SU-DHL-6 (cell line): ENCODE results near the gene CADM1.

Source experiments
- H2AFZ ChIP-seq: fragments of 200-600 bp; sonication (generic); 2 replicates; pipeline ENCODE4 v1.6.1; 2014; ENCODE audit warnings: low read depth, mild to moderate bottlenecking, moderate library complexity, mixed read lengths, antibody characterized with exemption, low read length; ENCODE audit not compliant: severe bottlenecking
- H3F3A ChIP-seq: fragments of 200-600 bp; shearing (Covaris generic); 2 replicates; pipeline ENCODE4 v1.6.0; 2016; ENCODE audit warnings: antibody characterized with exemption, mild to moderate bottlenecking; ENCODE audit not compliant: insufficient read depth
- H3K27ac ChIP-seq: fragments of 200-600 bp; sonication (generic); 2 replicates; pipeline ENCODE4 v1.5.1; 2016; ENCODE audit warnings: low read depth, mild to moderate bottlenecking, low read length, moderate library complexity, mixed read lengths
- H3K27me3 ChIP-seq: fragments of 200-600 bp; sonication (generic), shearing (Covaris generic); 2 replicates; pipeline ENCODE4 v1.6.0; 2014; ENCODE audit warnings: mild to moderate bottlenecking, low read length
- H3K36me3 ChIP-seq: fragments of 200-600 bp; sonication (generic); 2 replicates; pipeline ENCODE4 v1.6.1; 2014; ENCODE audit warnings: mild to moderate bottlenecking, low read length, mixed read lengths
- H3K4me2 ChIP-seq: fragments of 300-600, 200-600 bp; shearing (Covaris generic), sonication (generic); 2 replicates; pipeline ENCODE4 v1.6.0; 2014; ENCODE audit warnings: low read length, low read depth, mild to moderate bottlenecking; ENCODE audit not compliant: poor library complexity, severe bottlenecking
- H3K4me3 ChIP-seq: fragments of 200-600 bp; sonication (generic); 2 replicates; pipeline ENCODE4 v1.5.1; 2014; ENCODE audit warnings: antibody characterized with exemption, low read length, mild to moderate bottlenecking, mixed read lengths; ENCODE audit not compliant: insufficient read depth, poor library complexity, severe bottlenecking
- H3K79me2 ChIP-seq: fragments of 200-600 bp; sonication (generic); 2 replicates; pipeline ENCODE4 v1.6.1; 2014; ENCODE audit warnings: mild to moderate bottlenecking, low read length, moderate library complexity; ENCODE audit not compliant: insufficient read depth
- H3K9ac ChIP-seq: fragments of 200-600 bp; sonication (generic); 2 replicates; pipeline ENCODE4 v1.7.0; 2014; ENCODE audit warnings: mild to moderate bottlenecking, low read length
- H3K9me2 ChIP-seq: fragments of 200-600 bp; sonication (generic); replicated peaks from 2 replicates; pipeline ENCODE4 v1.6.1; 2014; ENCODE audit warnings: low read length; ENCODE audit not compliant: insufficient read depth
- H3K9me3 ChIP-seq: fragments of 200-600 bp; sonication (generic); 2 replicates; pipeline ENCODE4 v1.6.1; 2014; ENCODE audit warnings: low read length, mixed read lengths; ENCODE audit not compliant: insufficient read depth
- H4K20me1 ChIP-seq: fragments of 200-600 bp; sonication (generic); 2 replicates; pipeline ENCODE4 v1.6.1; 2014; ENCODE audit warnings: low read depth, mild to moderate bottlenecking, antibody characterized with exemption, low read length, moderate library complexity, mixed read lengths
- CTCF ChIP-seq: fragments of 200-600 bp; sonication (generic); IDR thresholded peaks from one replicate; pipeline ENCODE4 v1.5.1; 2017; ENCODE audit warnings: antibody characterized with exemption, mild to moderate bottlenecking, low read length, moderate library complexity; ENCODE audit not compliant: insufficient read depth, poor library complexity, severe bottlenecking
- EZH2phosphoT487 ChIP-seq: fragments of 200-600 bp; sonication (generic), shearing (Covaris generic); conservative IDR thresholded peaks from 2 replicates; pipeline ENCODE4 v1.6.1; 2018; ENCODE audit warnings: mild to moderate bottlenecking, antibody characterized with exemption, low read length, moderate library complexity, mixed read lengths

The CADM1 gene

DNA sequence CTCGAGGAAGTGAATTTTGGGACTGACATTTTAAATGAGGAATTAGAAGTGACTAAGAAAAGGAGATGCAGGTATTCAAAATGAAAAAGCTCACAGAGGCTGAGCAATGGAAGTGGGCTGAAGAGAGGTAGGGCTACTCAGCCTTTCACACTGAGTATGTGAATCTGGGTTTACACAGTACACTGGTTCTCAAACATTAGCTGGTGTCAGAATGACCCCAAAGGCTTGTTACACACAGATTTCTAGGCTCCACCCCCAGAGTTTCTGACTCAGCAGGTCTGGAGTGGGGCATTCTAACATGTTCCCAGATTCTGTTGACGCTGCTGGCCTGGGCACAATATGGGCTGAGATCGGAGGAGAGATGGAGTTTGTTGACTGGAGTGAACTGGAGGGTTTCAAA lies 32.8 kb downstream of the CADM1 start:
- TF ChIP-seq EZH2phosphoT487 = no peak
- TF ChIP-seq CTCF = no peak
- no peaks in the 10 kb centered on the region for H3K36me3 ChIP-seq
- no peak overlapping the region for H3K27ac ChIP-seq
- H3K4me3 ChIP-seq = no peak overlapping the region
- no peaks in the 10 kb centered on the region for H3F3A ChIP-seq
- no peak overlapping the region for H3K4me2 ChIP-seq
- H3K9ac ChIP-seq = no peak overlapping the region
- H4K20me1 ChIP-seq = no peaks in the 10 kb centered on the region
- no peaks in the 10 kb centered on the region for H3K79me2 ChIP-seq
- H3K27me3 ChIP-seq = no peaks in the 10 kb centered on the region
- H3K9me3 ChIP-seq = no peaks in the 10 kb centered on the region
- no peaks in the 10 kb centered on the region for H3K9me2 ChIP-seq
- no peak overlapping the region for H2AFZ ChIP-seq

- TF ChIP-seq EZH2phosphoT487 (no peak), CTCF (no peak)
- no peak overlapping the region for H3K4me3 ChIP-seq
- no peak overlapping the region for H3K27ac ChIP-seq
- H3K9me2 ChIP-seq = no peaks in the 10 kb centered on the region
- no peaks in the 10 kb centered on the region for H3K36me3 ChIP-seq
- H3K79me2 ChIP-seq = no peaks in the 10 kb centered on the region
- no peaks in the 10 kb centered on the region for H3K27me3 ChIP-seq
- H2AFZ ChIP-seq = no peak overlapping the region
- H3K9ac ChIP-seq = no peak overlapping the region
- no peak overlapping the region for H3K4me2 ChIP-seq
- no peaks in the 10 kb centered on the region for H3F3A ChIP-seq
- no peaks in the 10 kb centered on the region for H3K9me3 ChIP-seq
- H4K20me1 ChIP-seq = no peaks in the 10 kb centered on the region
These were observed 33.3 kb downstream of the CADM1 start for GRCh38 chr11:115470928-115471327.

- no peaks in the 10 kb centered on the region for H3K79me2 ChIP-seq
- H3K4me3 ChIP-seq = no peak overlapping the region
- H3K9ac ChIP-seq = no peak overlapping the region
- peak overlapping the region; percentile 25 for H3K4me2 ChIP-seq
- H3F3A ChIP-seq = no peaks in the 10 kb centered on the region
- H3K9me3 ChIP-seq = no peaks in the 10 kb centered on the region
- no peaks in the 10 kb centered on the region for H3K36me3 ChIP-seq
- no peaks in the 10 kb centered on the region for H3K27me3 ChIP-seq
- no peaks in the 10 kb centered on the region for H3K9me2 ChIP-seq
- H3K27ac ChIP-seq = 0 out of 2 replicates have a peak overlapping the region, but pooled peaks have one; percentile 40
- H4K20me1 ChIP-seq = no peaks in the 10 kb centered on the region
- no peak overlapping the region for H2AFZ ChIP-seq
- no peak for TF ChIP-seq CTCF
- no peak for TF ChIP-seq EZH2phosphoT487
These were observed 34.9 kb downstream of the CADM1 start for GRCh38 chr11:115469361-115469760.

DNA sequence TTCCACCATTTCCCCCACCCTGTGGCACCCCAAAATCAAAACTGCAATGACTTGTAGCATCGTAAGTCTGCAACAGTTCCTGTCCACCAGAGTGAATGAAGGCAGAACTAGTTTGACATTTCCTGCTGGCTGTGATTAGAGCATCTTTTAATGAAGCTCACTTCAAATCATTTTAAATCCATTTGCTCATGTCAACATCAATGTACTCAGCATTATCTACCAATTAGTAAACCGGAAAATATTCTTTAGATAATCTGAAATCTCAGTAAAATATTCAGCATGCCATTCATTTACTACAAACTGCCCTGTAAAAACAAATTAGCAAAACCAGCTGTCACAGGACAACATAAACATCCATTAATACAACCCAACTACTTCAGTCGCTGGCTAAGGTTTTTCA lies 38.1 kb downstream of the CADM1 start:
- Histone ChIP-seq H3K4me2 (no peak overlapping the region), H3K9me2 (no peaks in the 10 kb centered on the region), H3K79me2 (no peaks in the 10 kb centered on the region), H3K9ac (no peak overlapping the region), H3K9me3 (no peaks in the 10 kb centered on the region), H3F3A (no peaks in the 10 kb centered on the region), H3K36me3 (no peaks in the 10 kb centered on the region), H4K20me1 (no peaks in the 10 kb centered on the region), H2AFZ (no peak overlapping the region), H3K27ac (no peak overlapping the region), H3K27me3 (no peaks in the 10 kb centered on the region), H3K4me3 (no peak overlapping the region)
- TF ChIP-seq EZH2phosphoT487 = no peak
- no peak for TF ChIP-seq CTCF
